Fibroblast of skin of right quadriceps (primary cell): ENCODE results near the gene CLCN2.
A peak's percentile ranks its signal among the peaks of the same experiment; 100 is the strongest.
"Not testable (repeated sequence)": the region's sequence is repeated elsewhere in the genome, so short reads cannot be mapped to it uniquely, and the experiment has no call there.

ENCODE experiments used
- DNase-seq: peaks from one replicate; pipeline ENCODE4 v3.0.0-alpha.2; 2013

CLCN2 gene

GRCh38 chr3:184343200-184343876, 18.1 kb downstream of the CLCN2 start:
- DNase-seq, result no peak

GRCh38 chr3:184341925-184342324, 19.5 kb downstream of the CLCN2 start:
- no peak for DNase-seq

- DNase-seq, result not testable (repeated sequence)
Measured at GRCh38 chr3:184339451-184340135, 21.8 kb downstream of the CLCN2 start.

DNA sequence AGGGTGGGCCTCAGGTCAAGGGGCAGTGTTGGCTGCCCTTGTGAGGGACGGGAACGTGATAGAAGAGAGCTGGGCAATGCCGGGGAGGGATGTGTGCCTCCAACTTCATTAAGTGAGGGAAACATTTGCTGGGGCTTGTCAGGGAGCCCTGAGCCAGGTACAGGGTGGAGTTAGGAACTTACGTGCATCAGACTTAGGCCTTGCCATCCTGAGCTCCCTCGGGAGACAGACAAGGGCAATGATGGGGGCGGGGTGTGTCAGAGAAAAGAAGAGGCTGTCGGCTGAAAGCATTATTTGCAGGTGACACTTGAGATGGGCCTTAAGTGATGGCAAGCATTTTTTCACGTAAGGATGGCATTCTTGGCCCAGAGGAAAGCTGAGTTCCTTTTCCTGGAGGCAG, 22.4 kb downstream of the CLCN2 start:
- no peak for DNase-seq

- DNase-seq, result peak; percentile 82
Measured at GRCh38 chr3:184338511-184338945, 22.9 kb downstream of the CLCN2 start.

DNA sequence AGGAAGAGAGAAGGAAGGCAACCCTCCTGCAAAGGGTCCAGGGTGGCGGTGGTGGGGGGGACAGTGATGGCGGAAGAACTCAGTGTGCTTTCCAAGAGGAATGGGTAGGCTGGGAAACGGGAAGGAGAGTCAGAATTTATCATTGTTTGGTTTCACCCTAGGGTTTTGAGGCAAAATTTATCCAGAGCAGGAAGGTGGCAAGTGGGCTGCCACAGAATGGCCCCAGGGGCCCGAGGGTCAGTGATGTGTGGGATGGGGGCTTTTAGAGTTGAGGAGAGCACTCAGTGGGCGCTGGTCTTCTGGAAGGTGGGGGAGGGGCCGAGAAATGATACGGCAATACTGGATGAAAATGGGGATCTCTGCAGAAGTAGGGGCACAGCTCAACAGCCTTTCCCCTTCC, 23.4 kb downstream of the CLCN2 start:
- no peak for DNase-seq

GRCh38 chr3:184337399-184337714, 24.0 kb downstream of the CLCN2 start, which contains the start of gene FAM131A:
Gene FAM131A (plus strand): TSS chr3:184337600. CDS start chr3:184337631, 31 bp downstream.
- DNase-seq, result peak; percentile 34

- DNase-seq, result peak; percentile 48
Measured at GRCh38 chr3:184336547-184337398, 24.6 kb downstream of the CLCN2 start.

GRCh38 chr3:184335661-184336546, 25.5 kb downstream of the CLCN2 start:
- DNase-seq, result peak; percentile 78

- no peak for DNase-seq
Measured at GRCh38 chr3:184335291-184335660, 26.1 kb downstream of the CLCN2 start.

- peak; percentile 57 for DNase-seq
Measured at GRCh38 chr3:184334470-184335158, 26.8 kb downstream of the CLCN2 start.

DNA sequence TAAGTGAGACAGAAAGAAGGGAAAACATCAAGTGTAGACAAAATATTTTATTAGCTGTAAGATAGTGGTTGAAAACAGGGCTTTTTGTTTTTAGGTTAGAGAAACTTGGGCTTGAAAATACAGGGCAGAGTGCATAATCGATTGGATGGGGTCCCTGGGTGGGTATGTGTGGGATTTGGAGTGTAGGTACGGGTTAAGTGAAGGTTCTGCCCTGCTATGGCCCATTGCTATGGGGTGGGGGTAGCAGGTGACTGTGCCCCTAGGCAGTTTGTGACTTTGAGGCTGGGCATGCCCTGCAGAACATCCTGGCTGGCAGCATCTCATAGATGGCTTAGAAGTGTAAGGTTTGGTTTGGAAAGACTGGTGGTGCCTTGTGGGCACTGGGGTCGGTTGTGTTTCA, 27.7 kb downstream of the CLCN2 start:
- DNase-seq, result no peak

- no peak for DNase-seq
Measured at GRCh38 chr3:184333190-184333589, 28.2 kb downstream of the CLCN2 start.

DNA sequence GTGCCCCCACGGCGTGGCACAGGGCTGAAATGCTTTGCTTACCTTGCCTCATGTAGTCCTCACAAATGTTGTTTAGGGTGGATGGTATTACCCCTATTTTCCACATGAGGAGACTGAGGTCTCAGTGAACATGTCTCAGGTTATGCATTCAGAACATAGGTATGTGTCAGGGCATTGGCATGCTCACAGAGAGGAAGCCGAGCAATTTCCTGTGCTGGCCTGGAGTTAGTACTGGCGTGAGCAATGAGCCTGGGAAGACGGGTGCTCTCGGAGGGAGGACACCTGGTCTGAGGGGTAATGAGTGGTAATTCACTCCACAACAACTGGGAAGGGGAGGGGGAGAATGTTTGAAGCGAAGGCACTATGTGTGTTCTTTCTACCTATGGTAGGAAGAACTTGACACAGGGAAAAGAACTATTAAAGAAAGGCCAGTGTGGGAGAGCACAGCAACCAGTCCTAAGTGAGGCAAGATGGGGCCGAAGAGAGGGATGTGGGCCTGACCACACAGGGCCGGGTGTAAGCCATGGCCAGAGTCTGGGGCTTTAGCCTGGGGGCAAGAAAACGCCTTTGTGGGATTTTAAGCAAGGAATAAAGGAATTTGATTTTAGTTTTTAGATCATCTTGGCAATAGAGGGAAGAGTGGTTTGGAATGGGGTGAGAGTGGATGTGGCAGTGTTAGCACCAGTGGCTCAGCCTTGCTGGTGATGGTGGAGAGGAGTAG, 28.9 kb downstream of the CLCN2 start:
- DNase-seq, result peak; percentile 87

DNA sequence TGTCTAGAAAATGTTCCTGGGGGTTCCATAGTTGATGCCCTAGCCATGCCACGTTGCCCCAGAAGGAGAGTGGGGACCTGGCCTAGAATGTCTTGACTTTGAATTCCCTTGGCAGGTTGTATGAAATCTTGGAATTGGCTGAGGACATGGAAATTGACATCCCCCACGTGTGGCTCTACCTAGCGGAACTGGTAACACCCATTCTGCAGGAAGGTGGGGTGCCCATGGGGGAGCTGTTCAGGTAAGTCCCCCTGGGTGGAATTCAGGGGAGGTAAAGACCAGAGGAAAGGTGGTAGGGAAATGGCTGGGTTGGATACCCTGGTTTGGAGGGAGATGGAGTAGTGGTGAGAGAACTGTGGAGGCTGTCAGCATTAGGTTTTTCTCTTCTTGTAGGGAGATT, 32.9 kb downstream of the CLCN2 start:
- DNase-seq, result no peak

DNA sequence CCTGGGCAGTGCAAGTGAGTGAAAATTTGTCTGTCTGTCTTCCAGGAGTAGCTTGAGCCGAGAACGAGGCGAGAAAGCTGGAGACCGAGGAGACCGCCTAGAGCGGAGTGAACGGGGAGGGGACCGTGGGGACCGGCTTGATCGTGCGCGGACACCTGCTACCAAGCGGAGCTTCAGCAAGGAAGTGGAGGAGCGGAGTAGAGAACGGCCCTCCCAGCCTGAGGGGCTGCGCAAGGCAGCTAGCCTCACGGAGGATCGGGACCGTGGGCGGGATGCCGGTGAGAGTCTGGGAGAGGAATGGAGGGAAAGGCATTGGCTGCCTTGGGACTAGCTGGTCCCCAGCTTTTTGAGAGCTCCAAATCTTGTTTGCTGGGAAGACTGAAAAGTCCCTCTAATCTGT, 34.2 kb downstream of the CLCN2 start:
- DNase-seq, result no peak

GRCh38 chr3:184325715-184326369, 35.6 kb downstream of the CLCN2 start:
- DNase-seq, result no peak

- DNase-seq, result no peak
Measured at GRCh38 chr3:184325269-184325668, 36.1 kb downstream of the CLCN2 start.

DNA sequence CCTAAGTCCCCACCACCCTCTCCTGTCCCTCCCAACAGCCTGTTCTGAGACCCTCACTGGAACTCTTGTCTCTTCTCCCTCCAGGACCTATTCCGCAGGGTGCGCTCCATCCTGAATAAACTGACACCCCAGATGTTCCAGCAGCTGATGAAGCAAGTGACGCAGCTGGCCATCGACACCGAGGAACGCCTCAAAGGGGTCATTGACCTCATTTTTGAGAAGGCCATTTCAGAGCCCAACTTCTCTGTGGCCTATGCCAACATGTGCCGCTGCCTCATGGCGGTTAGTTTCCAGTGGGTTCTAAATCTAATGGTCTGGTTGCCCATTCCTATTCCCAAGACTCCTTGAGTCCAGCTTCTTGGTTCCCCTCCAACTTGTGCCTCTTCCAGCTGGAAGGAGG, 37.7 kb downstream of the CLCN2 start:
- no peak for DNase-seq

GRCh38 chr3:184322731-184323487, 38.5 kb downstream of the CLCN2 start:
- no peak for DNase-seq
